ENCODE results near the gene FGD3. TPM values are rescaled to one million over a fixed set of nuclear protein-coding genes. Genes with fewer than 3 reads are reported as not detected.

FGD3 gene
- total RNA-seq, 2 donors from 2014 or later: 9.9 to 13.7 TPM

- DNase-seq (ENCODE audit: low spot score) (no peak), ATAC-seq (ENCODE audit: insufficient number of reproducible peaks, low FRiP score, low read depth) (no peak)
- Histone ChIP-seq H3K4me1 (ENCODE audit: control insufficient read depth in 1 of 2, low read depth in 2 of 2) (peaks cover 20 to 41% of the 10 kb centered on the region in 2 donors), H3K4me3 (no peak overlapping the region), H3K9me3 (no peaks in the 10 kb centered on the region), H3K36me3 (no peaks in the 10 kb centered on the region), H3K27me3 (replicated peaks; ENCODE audit: insufficient read depth) (no peaks in the 10 kb centered on the region), H3K27ac (peak overlapping the region; percentile 45 to 54)
- no peak for TF ChIP-seq CTCF (IDR thresholded peaks at IDR 0.05)
Observed at GRCh38 chr9:93065135-93065720, 117.9 kb downstream of the FGD3 start.

- Histone ChIP-seq H3K27ac (no peak overlapping the region), H3K4me3 (no peak overlapping the region), H3K9me3 (no peaks in the 10 kb centered on the region), H3K4me1 (ENCODE audit: control insufficient read depth in 1 of 2, low read depth in 2 of 2) (peaks cover 11 to 37% of the 10 kb centered on the region in 2 donors), H3K27me3 (replicated peaks; ENCODE audit: insufficient read depth) (no peaks in the 10 kb centered on the region), H3K36me3 (no peaks in the 10 kb centered on the region)
- ATAC-seq (ENCODE audit: insufficient number of reproducible peaks, low FRiP score, low read depth) (no peak), DNase-seq (ENCODE audit: low spot score) (no peak)
- no peak for TF ChIP-seq CTCF (IDR thresholded peaks at IDR 0.05)
Observed at GRCh38 chr9:93066978-93067603, 119.8 kb downstream of the FGD3 start.

GRCh38 chr9:93068956-93069355 is 121.6 kb downstream of the FGD3 start:
- ATAC-seq (ENCODE audit: insufficient number of reproducible peaks, low FRiP score, low read depth): no peak
- H3K9me3 ChIP-seq: no peaks in the 10 kb centered on the region
- H3K27ac ChIP-seq: no peak overlapping the region
- H3K4me3 ChIP-seq: no peak overlapping the region
- peaks cover 15 to 48% of the 10 kb centered on the region in 2 donors for H3K4me1 ChIP-seq (ENCODE audit: control insufficient read depth in 1 of 2, low read depth in 2 of 2)
- H3K36me3 ChIP-seq: no peaks in the 10 kb centered on the region
- no peak for DNase-seq (ENCODE audit: low spot score)
- no peaks in the 10 kb centered on the region for H3K27me3 ChIP-seq (replicated peaks; ENCODE audit: insufficient read depth)
- TF ChIP-seq CTCF (IDR thresholded peaks at IDR 0.05): no peak

GRCh38 chr9:93071464-93071863 is 124.1 kb downstream of the FGD3 start:
- Histone ChIP-seq H3K9me3 (no peaks in the 10 kb centered on the region), H3K27me3 (replicated peaks; ENCODE audit: insufficient read depth) (no peaks in the 10 kb centered on the region), H3K36me3 (no peaks in the 10 kb centered on the region), H3K27ac (no peak overlapping the region), H3K4me1 (ENCODE audit: control insufficient read depth in 1 of 2, low read depth in 2 of 2) (peaks cover 3 to 33% of the 10 kb centered on the region in 2 donors), H3K4me3 (no peak overlapping the region)
- DNase-seq (ENCODE audit: low spot score) (no peak), ATAC-seq (ENCODE audit: insufficient number of reproducible peaks, low FRiP score, low read depth) (no peak)
- no peak for TF ChIP-seq CTCF (IDR thresholded peaks at IDR 0.05)

- H3K27ac ChIP-seq: peak overlapping the region; percentile 4 to 37
- DNase-seq (ENCODE audit: low spot score) (no peak), ATAC-seq (ENCODE audit: insufficient number of reproducible peaks, low FRiP score, low read depth) (no peak)
Observed at GRCh38 chr9:93072383-93072795, 125.1 kb downstream of the FGD3 start.

More at GRCh38 chr9:93072383-93072795, 125.1 kb downstream of the FGD3 start:
- H3K4me1 ChIP-seq (ENCODE audit: control insufficient read depth in 1 of 2, low read depth in 2 of 2): peaks cover 3 to 33% of the 10 kb centered on the region in 2 donors
- H3K9me3 ChIP-seq: no peaks in the 10 kb centered on the region
- no peaks in the 10 kb centered on the region for H3K27me3 ChIP-seq (replicated peaks; ENCODE audit: insufficient read depth)
- H3K36me3 ChIP-seq: no peaks in the 10 kb centered on the region
- no peak for TF ChIP-seq CTCF (IDR thresholded peaks at IDR 0.05)
- no peak overlapping the region for H3K4me3 ChIP-seq

Data from thoracic aorta (tissue), 2 donors.